ENCODE measurements around the gene KRTAP10-9. TPM values are rescaled to one million over a fixed set of nuclear protein-coding genes. Genes with fewer than 3 reads are reported as not detected.
"Not testable (repeated sequence)": the region's sequence is repeated elsewhere in the genome, so short reads cannot be mapped to it uniquely, and the experiment has no call there.

Gene KRTAP10-9
- polyA plus RNA-seq, 1 donor, result not detected

DNA sequence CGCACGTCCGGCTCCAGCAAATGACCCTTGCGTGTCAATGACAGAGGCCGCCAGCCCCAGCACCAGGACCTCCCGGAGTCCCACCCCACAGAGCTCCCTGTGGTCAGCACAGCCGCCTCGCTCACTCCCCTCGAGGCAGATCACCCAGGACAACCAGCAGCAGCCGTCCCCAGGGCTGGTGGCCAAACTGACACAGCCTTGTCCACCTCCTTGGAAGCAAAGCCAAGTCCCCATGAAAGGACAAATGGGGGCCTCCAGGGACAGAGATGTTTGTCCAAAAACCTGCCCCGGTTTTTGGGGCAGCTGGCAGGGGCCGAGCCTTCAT lies 12.4 kb downstream of the KRTAP10-9 start:
- no peak for DNase-seq (ENCODE audit: low read depth)

DNA sequence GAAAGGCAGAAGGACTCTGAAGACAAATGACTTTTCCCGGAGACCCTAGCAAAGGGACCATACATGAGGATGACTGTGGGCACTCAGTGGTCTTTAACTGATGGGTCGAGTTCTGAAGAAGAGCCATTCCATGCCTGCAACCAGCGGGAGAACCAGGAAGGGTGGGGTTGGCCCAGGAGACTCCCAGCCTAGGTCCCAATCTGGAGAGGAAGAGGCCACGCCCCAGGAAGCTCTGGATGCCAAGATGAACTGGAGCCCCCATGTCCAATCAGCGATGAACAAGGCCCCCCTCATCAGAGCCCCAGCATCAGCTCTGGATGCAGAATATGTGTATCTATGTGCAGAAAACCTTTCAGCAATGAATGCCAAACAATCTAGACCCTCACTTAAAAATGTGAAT lies 13.9 kb downstream of the KRTAP10-9 start:
- no peak for DNase-seq (ENCODE audit: low read depth)

DNA sequence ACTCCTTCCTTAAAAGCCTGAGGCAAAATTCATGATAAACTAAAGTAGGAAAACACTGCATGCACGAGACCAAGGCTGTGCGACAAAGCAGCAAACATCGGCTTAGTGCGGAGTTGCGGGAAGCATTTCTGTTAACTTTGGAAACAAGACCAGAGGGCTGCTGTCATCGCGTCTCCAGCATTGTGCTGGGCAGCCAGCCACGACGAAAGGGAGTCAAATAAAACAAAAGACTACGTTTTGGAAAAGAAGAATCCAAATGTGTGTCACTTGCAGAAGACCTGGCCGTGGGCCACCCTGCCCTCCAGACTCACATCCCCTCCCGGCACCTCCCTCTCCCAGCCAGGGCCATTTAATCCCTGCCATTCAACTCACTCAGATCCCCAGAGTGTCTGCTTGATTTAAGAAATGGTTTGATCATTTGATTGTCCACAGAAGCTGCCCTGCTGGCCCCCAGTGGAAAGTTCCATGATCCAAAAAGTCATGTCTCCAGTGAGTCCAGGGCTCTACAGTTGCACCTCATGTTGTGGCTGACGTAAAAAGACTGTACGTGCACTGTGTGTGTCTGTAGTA lies 16.9 kb downstream of the KRTAP10-9 start:
- no peak for DNase-seq (ENCODE audit: low read depth)

DNA sequence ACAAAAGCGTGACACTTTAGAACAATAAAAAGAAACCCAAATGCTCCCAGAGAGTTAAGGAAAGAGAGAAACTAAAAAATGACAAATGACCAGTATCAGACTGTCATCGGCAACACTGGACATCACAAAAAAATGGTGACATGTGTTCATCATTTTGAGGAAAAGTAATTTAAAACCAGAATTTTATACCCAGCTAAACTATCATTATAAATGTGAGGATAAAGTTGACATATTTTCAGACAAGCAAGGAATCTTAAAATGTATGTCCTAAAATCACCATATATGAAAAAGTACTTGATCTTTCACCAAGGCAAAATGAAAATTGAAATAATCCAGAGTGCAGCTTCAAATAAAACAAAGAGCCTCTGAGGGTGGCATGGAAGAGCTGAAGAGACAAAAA lies 18.0 kb downstream of the KRTAP10-9 start:
- no peak for DNase-seq (ENCODE audit: low read depth)

- not testable (repeated sequence) for DNase-seq (ENCODE audit: low read depth)
Observed at GRCh38 chr21:44646366-44647221, 19.7 kb downstream of the KRTAP10-9 start, which contains the start of gene KRTAP10-11. Gene KRTAP10-11 (plus strand): TSS chr21:44646414. CDS start chr21:44646459, 45 bp downstream.

- DNase-seq (ENCODE audit: low read depth), result no peak
Observed at GRCh38 chr21:44647222-44647552, 20.3 kb downstream of the KRTAP10-9 start.

DNA sequence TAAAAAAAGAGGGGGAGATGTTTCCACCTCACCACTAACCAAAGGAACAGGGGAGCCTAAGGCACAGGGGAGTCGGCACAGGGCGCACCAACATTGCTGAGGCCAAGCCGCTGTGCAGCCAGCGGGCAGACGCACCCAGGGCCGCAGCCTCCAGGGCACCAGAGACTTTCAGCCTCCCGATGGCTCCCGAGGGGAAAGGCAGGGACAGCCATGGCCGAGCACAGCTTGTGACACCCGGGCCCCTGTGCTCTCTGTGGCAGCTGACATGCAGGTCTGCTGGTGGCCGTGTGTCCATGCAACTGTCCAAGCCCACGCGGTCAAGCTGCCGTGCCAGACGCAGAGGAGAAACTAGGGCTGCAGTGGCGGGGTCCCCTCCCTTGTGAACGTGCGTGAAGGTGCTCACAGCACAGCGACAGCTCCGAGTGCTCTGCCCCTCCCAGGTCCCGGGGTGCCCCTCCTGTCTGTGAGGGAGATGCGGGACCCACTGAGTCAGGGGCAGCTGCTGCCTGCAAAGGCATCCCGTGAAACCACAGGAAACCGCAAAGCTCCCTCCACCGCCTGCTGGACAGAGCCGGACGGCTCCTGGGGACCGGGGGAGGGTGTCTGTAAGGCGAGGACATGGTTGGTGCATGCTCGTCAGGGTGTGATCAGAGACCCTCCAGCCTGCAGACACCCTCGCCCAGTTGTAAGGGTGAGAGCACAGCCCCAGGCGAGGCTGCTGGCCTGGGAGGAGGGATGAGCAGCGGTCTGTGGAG lies 21.8 kb downstream of the KRTAP10-9 start:
- no peak for DNase-seq (ENCODE audit: low read depth)

DNA sequence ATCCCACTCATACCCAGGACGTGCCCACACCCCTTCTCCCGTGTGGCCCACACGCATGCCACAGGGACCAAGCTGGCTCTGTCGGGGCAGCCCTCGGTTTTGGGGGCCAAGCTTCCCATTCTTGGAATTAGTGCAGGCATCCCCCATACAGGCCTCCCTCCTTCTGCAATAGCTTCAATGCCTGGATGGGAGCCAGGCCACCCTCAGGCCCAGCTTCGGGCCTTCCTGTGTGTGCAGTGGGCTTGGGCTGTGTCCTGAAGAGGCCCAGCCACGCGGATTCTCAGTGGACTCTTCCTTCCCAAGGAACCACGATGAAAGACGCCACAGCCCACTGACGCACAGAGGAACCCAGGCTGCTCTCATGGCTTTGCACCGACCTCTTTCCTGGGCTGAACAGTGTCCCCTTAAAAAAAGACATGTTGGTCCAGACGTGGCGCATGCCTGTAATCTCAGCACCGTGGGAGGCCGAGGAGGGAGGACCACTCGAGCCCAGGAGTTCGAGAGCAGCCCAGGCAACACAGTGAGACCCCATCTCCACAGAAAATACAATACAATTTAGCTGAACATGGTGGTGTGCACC lies 22.7 kb downstream of the KRTAP10-9 start:
- DNase-seq (ENCODE audit: low read depth), result no peak

GRCh38 chr21:44650265-44650972 lies 23.5 kb downstream of the KRTAP10-9 start:
- DNase-seq (ENCODE audit: low read depth), result no peak

DNA sequence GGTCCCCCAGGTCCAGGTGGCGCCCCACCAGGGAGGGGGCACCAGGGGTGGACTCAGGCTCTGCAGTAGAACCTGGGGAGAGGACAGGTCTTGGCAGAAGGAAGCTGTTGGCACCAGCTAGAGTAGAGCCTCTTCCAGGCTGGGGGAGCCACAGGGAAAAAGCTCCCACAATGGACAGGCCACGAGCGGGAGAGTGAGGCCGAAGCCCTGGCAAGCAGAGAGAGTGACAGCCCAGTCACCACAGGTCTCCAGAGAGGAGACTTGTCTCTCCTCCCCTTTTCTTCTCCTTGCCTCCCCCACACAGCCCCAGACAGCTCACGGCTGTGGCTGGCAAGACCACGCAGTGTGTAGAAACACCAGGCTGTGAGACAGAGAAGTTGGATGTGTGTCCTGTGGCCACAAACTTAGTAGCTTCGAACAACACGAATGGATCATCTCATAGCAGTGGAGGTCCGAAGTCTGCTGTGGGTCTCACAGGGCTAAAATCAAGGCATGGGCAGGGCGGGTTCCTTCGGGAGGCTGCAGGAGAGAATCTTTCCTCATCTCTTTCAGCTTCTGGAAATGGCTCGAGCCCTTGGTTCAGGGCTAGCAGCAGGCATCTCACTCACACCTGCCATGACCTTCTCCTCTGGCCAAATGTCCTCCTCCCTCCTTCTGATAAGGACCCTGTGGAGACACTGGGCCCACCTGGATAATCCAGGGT lies 24.2 kb downstream of the KRTAP10-9 start:
- no peak for DNase-seq (ENCODE audit: low read depth)

DNA sequence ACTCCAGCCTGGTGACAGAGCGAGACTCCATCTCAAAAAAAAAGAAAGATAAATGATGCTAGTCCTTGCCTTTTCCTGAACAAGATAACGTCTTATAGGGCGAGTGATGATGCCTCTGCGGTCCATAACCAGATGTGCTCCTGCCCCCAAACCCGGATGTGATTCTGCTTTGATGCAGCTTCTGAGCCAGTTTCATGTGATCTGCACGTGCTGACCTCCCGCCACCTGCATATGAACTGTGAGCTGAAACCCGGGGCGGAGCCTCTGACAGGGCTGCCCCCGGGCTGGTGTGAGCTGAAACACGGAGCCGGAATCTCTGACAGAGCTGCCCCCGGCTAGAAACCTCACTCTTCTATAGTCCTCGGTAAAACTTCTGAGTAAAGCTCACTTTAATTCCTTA lies 26.2 kb downstream of the KRTAP10-9 start:
- no peak for DNase-seq (ENCODE audit: low read depth)

GRCh38 chr21:44653656-44654575 lies 27.0 kb downstream of the KRTAP10-9 start:
- DNase-seq (ENCODE audit: low read depth), result no peak

DNA sequence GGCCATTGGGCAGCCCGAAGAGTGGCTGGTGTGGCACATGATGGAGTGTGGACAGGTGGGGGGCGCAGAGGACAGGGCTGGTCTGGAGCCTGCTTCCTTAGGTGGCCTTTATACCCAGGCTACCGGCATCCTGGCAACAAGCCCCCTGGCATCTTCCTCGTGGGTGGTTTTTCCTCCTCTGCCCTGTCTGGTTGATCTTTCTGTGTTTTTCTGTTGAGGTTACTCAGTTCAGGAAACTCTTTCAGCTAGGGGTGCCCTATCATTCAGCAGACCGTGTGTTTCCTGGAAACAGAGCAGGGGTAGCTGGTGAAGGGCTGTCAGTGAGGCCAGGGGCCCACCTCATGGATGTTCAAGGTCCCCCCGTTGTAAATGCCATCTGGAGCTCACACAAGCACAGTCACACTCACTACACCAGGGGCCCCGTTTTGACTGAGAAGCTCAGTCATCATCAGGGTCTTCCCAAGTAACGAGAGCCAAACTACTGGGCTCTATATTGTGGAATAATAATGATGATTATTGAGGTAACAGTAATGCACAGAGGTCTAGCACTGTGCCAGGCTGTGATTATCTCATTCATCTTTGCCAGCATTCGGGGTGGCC lies 27.8 kb downstream of the KRTAP10-9 start, which contains the start of gene KRTAP12-4:
Gene KRTAP12-4 (minus strand): TSS at position 84 of the 600 bp plus-strand sequence. CDS start 45 bp downstream, at position 39.
- no peak for DNase-seq (ENCODE audit: low read depth)

DNA sequence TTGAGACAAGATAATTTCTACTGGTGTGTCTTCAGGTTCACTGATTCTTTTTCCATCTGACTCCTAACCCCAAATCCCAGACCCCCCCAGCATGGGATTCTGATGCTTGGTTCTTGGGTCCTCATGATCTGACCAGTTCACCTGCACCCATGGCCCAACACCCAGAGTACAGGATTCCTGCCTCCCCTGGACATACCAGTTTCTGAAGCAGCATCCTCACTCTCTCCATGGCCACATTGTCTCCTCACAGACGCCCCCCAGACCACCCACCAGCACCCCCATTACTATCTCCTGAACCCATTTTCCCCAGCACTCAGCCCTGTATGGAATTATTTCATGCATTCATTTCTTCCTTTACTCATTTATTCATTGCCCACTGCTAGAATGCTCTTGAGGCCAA lies 30.0 kb downstream of the KRTAP10-9 start:
- no peak for DNase-seq (ENCODE audit: low read depth)

GRCh38 chr21:44657635-44658540 lies 31.0 kb downstream of the KRTAP10-9 start, which contains the start of gene KRTAP12-3:
Gene KRTAP12-3 (plus strand): TSS chr21:44657932. CDS start chr21:44657980, 48 bp downstream.
- DNase-seq (ENCODE audit: low read depth), result no peak

DNA sequence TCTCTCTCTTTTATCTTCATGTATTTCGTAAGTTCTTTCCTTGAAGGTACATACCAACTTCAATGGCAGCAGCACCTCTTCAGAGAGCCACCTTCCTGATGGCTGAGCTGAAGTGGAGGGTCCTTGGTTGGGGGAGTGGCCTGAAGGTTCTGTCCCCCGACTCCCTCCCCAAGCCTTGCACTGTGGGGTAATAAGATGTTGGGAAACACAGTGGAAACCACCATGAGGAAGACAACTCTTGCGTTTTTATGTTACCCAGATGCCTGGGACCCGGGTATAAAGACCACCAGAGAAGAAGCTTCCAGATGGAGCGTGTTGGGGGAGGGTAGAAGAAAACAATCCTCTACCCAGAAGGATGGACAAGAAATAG lies 31.6 kb downstream of the KRTAP10-9 start:
- DNase-seq (ENCODE audit: low read depth), result no peak

DNA sequence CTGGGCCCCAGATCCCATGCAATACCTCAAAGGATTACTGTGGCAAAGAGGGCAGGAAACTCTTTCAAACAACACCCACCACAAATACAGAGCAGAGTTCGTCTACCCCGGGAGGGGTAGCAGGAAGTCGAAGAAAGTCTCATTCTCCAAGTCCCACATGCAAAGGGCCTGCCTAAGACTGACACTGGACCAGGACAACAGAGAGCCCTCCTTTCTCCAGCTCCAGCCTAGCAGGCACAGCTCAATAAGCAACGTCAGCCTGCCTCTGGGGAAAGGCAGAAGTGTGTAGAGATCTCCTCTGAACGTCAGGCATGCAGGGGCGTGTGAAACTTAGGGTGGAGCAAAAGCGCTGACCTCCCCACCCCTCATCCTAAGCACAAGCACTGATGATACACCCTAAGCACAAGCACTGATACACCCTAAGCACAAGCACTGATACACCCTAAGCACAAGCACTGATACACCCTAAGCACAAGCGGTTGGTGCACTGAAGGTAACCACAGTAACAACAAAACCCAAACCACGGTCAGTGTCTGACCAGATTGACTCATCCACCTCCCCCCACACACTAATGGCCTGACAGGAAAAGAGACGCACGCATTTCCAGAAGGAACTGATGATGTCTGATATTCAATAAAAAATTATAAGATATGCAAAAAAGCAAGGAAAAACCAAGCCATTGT lies 32.2 kb downstream of the KRTAP10-9 start:
- DNase-seq (ENCODE audit: low read depth), result no peak

DNA sequence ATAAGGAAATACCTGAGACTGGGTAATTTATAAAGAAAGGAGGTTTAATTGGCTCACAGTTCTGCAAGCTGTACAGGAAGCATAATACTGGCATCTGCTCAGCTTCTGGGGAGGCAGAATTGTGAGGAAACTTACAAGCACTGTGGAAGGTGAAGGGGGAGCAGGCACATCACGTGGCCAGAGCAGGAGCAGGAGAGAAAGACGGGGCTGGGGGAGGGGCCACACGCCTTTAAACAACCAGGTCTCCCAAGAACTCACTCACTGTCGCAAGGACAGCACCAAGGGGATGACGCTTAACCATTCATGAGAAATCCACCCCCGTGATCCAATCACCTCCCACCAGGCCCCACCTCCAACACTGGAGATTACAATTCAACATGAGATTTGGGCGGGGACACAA lies 34.7 kb downstream of the KRTAP10-9 start:
- DNase-seq (ENCODE audit: low read depth), result not testable (repeated sequence)

Measured in forelimb muscle (tissue), 1 donor.